Caco-2 (cell line): ENCODE results near the gene MIA. TPM values are rescaled to one million over a fixed set of nuclear protein-coding genes. Genes with fewer than 3 reads are reported as not detected.
"Not testable (repeated sequence)": the region's sequence is repeated elsewhere in the genome, so short reads cannot be mapped to it uniquely, and the experiment has no call there.

ENCODE experiments used
- BruUV-seq: library from RNA; stranded (reverse); fragments of 400-500 nt; replicated peaks from 2 replicates; lab custom pipeline; 2021; lab: Mats Ljungman, UMichigan
- CTCF ChIA-PET: fragments of 300-600 bp; sonication (Branson Sonifier 250); formaldehyde crosslinking; loops from one replicate; lab custom pipeline; 2022; ENCODE audit warnings: antibody characterized with exemption; lab: Charles Lee
- POLR2A ChIA-PET: fragments of 300-600 bp; sonication (Branson Sonifier 250); formaldehyde crosslinking; loops from one replicate; lab custom pipeline; 2022; ENCODE audit warnings: antibody characterized with exemption; lab: Charles Lee
- DNase-seq, 2 experiments: peaks; one replicate each; pipeline versions ENCODE4 v3.0.0 to v3.0.0-alpha.2; 2020 to 2022
- H3K27me3 ChIP-seq: replicated peaks from 2 replicates; pipeline ENCODE4 v1.6.0; 2011; ENCODE audit warnings: low read length; ENCODE audit not compliant: control insufficient read depth, insufficient read depth
- H3K36me3 ChIP-seq: 2 replicates; pipeline ENCODE4 v1.5.1; 2011; ENCODE audit warnings: low read length; ENCODE audit not compliant: control insufficient read depth, insufficient read depth
- H3K4me1 ChIP-seq: fragments of 250-450 bp; sonication (Bioruptor Pico); 2 replicates; pipeline ENCODE4 v1.5.1; 2020; ENCODE audit warnings: mild to moderate bottlenecking
- H3K4me3 ChIP-seq: 2 replicates; pipeline ENCODE4 v1.5.1; 2011; ENCODE audit warnings: low read depth, mild to moderate bottlenecking, control low read depth, low read length
- H3K9me3 ChIP-seq: fragments of 250-450 bp; sonication (Bioruptor Pico); 2 replicates; pipeline ENCODE4 v1.5.1; 2020; ENCODE audit warnings: mild to moderate bottlenecking, moderate library complexity
- H3K27ac Mint-ChIP-seq: one replicate; pipeline ENCODE4 v1.8.0; 2022; ENCODE audit warnings: mixed read lengths; ENCODE audit not compliant: unreplicated experiment
- H3K27me3 Mint-ChIP-seq: one replicate; pipeline ENCODE4 v1.8.0; 2022; ENCODE audit warnings: mixed read lengths; ENCODE audit not compliant: insufficient read depth, unreplicated experiment
- H3K36me3 Mint-ChIP-seq: one replicate; pipeline ENCODE4 v1.8.0; 2022; ENCODE audit warnings: mild to moderate bottlenecking, mixed read lengths; ENCODE audit not compliant: insufficient read depth, unreplicated experiment
- H3K4me1 Mint-ChIP-seq: one replicate; pipeline ENCODE4 v1.8.0; 2022; ENCODE audit warnings: low read depth, mixed read lengths; ENCODE audit not compliant: unreplicated experiment
- H3K4me3 Mint-ChIP-seq: one replicate; pipeline ENCODE4 v1.8.0; 2022; ENCODE audit warnings: mild to moderate bottlenecking, moderate library complexity, mixed read lengths; ENCODE audit not compliant: unreplicated experiment
- H3K9me3 Mint-ChIP-seq: one replicate; pipeline ENCODE4 v1.8.0; 2022; ENCODE audit warnings: mixed read lengths; ENCODE audit not compliant: unreplicated experiment
- CTCF ChIP-seq, 2 experiments: fragments of 200-600 bp in 1 of 2; IDR thresholded peaks; 1 replicate in 1 of 2; 2 replicates in 1 of 2; pipeline versions ENCODE4 v1.5.1 to v1.8.0; 2011 to 2022; ENCODE audit warnings: antibody characterized with exemption in 1 of 2, control low read depth in 1 of 2, inconsistent platforms in 1 of 2, low read depth in 1 of 2, low read length in 1 of 2, mild to moderate bottlenecking in 1 of 2, moderate library complexity in 1 of 2; ENCODE audit not compliant: insufficient read depth in 1 of 2, severe bottlenecking in 1 of 2, unreplicated experiment in 1 of 2
- intact Hi-C: fragments of 100-400 bp; cut with micrococcal nuclease; formaldehyde crosslinking; loops from one replicate; pipeline ENCODE4 v1.10.0; 2022; ENCODE audit not compliant: unreplicated experiment
- total RNA-seq: library from RNA; stranded (reverse); gene quantifications from 2 replicates; pipeline ENCODE4 v1.2.3, GENCODE V29; 2022

The MIA gene
- total RNA-seq, 1 experiment from 2014 or later, result 1.1 TPM

- ChIA-PET CTCF (no interaction called here), POLR2A (no interaction called here)
- Histone ChIP-seq H3K4me3 (no peak overlapping the region), H3K9me3 (no peaks in the 10 kb centered on the region), H3K36me3 (peaks cover 17% of the 10 kb centered on the region), H3K4me1 (no peaks in the 10 kb centered on the region), H3K27me3 (no peaks in the 10 kb centered on the region)
- Mint-ChIP-seq H3K9me3 (no peaks in the 10 kb centered on the region), H3K4me1 (peaks cover 6% of the 10 kb centered on the region), H3K4me3 (no peak overlapping the region), H3K27me3 (no peaks in the 10 kb centered on the region), H3K36me3 (peaks cover 99% of the 10 kb centered on the region), H3K27ac (no peak overlapping the region)
- no peak for TF ChIP-seq CTCF (IDR thresholded peaks at IDR 0.05; ENCODE audit: insufficient read depth in 1 of 2, low read depth in 1 of 2, low read length in 1 of 2, severe bottlenecking in 1 of 2, unreplicated experiment in 1 of 2)
- DNase-seq, result no peak
- intact Hi-C loops, result no loop called here
- BruUV-seq, result no TSS peak
These were observed 12.4 kb upstream of the MIA start for GRCh38 chr19:40762754-40763470.

GRCh38 chr19:40763526-40763925, 11.8 kb upstream of the MIA start:
- Mint-ChIP-seq H3K9me3 (no peaks in the 10 kb centered on the region), H3K27ac (no peak overlapping the region), H3K36me3 (peaks cover 93% of the 10 kb centered on the region), H3K4me1 (peaks cover 6% of the 10 kb centered on the region), H3K4me3 (no peak overlapping the region), H3K27me3 (no peaks in the 10 kb centered on the region)
- H3K36me3 ChIP-seq, result peaks cover 17% of the 10 kb centered on the region
- intact Hi-C loops, result no loop called here
- H3K4me3 ChIP-seq, result no peak overlapping the region
- TF ChIP-seq CTCF (IDR thresholded peaks at IDR 0.05; ENCODE audit: insufficient read depth in 1 of 2, low read depth in 1 of 2, low read length in 1 of 2, severe bottlenecking in 1 of 2, unreplicated experiment in 1 of 2), result no peak
- no peaks in the 10 kb centered on the region for H3K27me3 ChIP-seq
- CTCF ChIA-PET, result no interaction called here
- no peaks in the 10 kb centered on the region for H3K9me3 ChIP-seq
- BruUV-seq, result no TSS peak
- POLR2A ChIA-PET, result no interaction called here
- DNase-seq, result no peak
- H3K4me1 ChIP-seq, result no peaks in the 10 kb centered on the region

DNA sequence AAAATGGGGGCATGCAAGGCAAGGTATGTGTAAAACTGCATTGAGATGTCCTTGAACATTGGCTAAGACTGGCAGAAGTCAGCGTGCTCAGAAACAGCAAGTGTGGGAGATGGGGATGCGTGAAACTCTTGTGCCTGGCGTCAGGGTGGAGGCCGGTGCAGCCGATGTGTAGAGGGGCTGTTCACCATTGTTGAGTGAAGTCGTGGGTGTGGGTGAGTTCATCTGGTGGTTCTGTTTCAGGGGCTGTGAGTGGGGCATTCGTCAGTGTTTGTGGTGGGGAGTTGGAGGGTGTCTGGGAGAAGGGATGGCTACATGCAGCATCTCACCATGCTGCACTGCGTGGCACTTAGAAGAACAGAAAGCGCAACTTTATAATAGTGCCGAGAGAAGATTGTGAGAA, 11.4 kb upstream of the MIA start:
- Histone ChIP-seq H3K4me3 (no peak overlapping the region), H3K4me1 (no peaks in the 10 kb centered on the region), H3K27me3 (no peaks in the 10 kb centered on the region), H3K9me3 (no peaks in the 10 kb centered on the region), H3K36me3 (peaks cover 17% of the 10 kb centered on the region)
- BruUV-seq, result no TSS peak
- intact Hi-C loops, result no loop called here
- Mint-ChIP-seq H3K4me1 (peaks cover 6% of the 10 kb centered on the region), H3K27me3 (no peaks in the 10 kb centered on the region), H3K4me3 (no peak overlapping the region), H3K9me3 (no peaks in the 10 kb centered on the region), H3K36me3 (peaks cover 91% of the 10 kb centered on the region), H3K27ac (no peak overlapping the region)
- no peak for TF ChIP-seq CTCF (IDR thresholded peaks at IDR 0.05; ENCODE audit: insufficient read depth in 1 of 2, low read depth in 1 of 2, low read length in 1 of 2, severe bottlenecking in 1 of 2, unreplicated experiment in 1 of 2)
- ChIA-PET POLR2A (no interaction called here), CTCF (no interaction called here)
- DNase-seq, result no peak

GRCh38 chr19:40766385-40766784, 8.9 kb upstream of the MIA start:
- H3K27me3 Mint-ChIP-seq, H3K4me1 ChIP-seq, H3K9me3 Mint-ChIP-seq, H3K4me3 ChIP-seq, H3K4me3 Mint-ChIP-seq, BruUV-seq, H3K27me3 ChIP-seq, H3K9me3 ChIP-seq, H3K4me1 Mint-ChIP-seq, CTCF ChIA-PET, intact Hi-C loops, H3K27ac Mint-ChIP-seq, DNase-seq: not testable (repeated sequence)
- H3K36me3 Mint-ChIP-seq, result peaks cover 89% of the 10 kb centered on the region
- POLR2A ChIA-PET, result interaction anchor here (0.6 to 1.0 kb wide), 4 partner anchors 12 to 21 kb away, joined by 3 to 7 read pairs (median 4); partner anchors contain the start of genes ACTMAP, RAB4B and SNRPA
- peaks cover 13% of the 10 kb centered on the region for H3K36me3 ChIP-seq
